Vagina (tissue), 2 donors: ENCODE measurements around the gene BET1L.

Source experiments
- CTCF ChIP-seq, 3 experiments: fragments of 450-650 bp in 2 of 3; fragments of 200-600 bp in 1 of 3; sonication (generic) in 1 of 3; IDR thresholded peaks; one replicate each; pipeline ENCODE4 v1.5.1; 2017 to 2019; ENCODE audit warnings: antibody characterized with exemption in 3 of 3, mild to moderate bottlenecking in 2 of 3, moderate library complexity in 2 of 3
- POLR2A ChIP-seq, 2 donors: fragments of 450-650 bp; IDR thresholded peaks; one replicate each; pipeline ENCODE4 v1.6.1; 2017; ENCODE audit warnings: antibody characterized with exemption in 2 of 2, mild to moderate bottlenecking in 2 of 2, moderate library complexity in 2 of 2
- POLR2AphosphoS5 ChIP-seq, 2 donors: sonication (generic); formaldehyde crosslinking; IDR thresholded peaks; one replicate each; pipeline ENCODE4 v1.9.0; 2017; ENCODE audit warnings: antibody characterized with exemption in 2 of 2, mild to moderate bottlenecking in 2 of 2, low read depth in 1 of 2; ENCODE audit not compliant: insufficient read depth in 1 of 2

- no peak for TF ChIP-seq POLR2AphosphoS5 (IDR thresholded peaks at IDR 0.05; ENCODE audit: insufficient read depth in 1 of 2, low read depth in 1 of 2)
- TF ChIP-seq CTCF (IDR thresholded peaks at IDR 0.05): no peak
- TF ChIP-seq POLR2A (IDR thresholded peaks at IDR 0.05): no peak
Observed at GRCh38 chr11:215581-216037, 8.4 kb upstream of the BET1L start.
